Mucosa of gallbladder (tissue), 1 donor: ENCODE measurements around the gene CORO2B. TPM values are rescaled to one million over a fixed set of nuclear protein-coding genes. Genes with fewer than 3 reads are reported as not detected.

Experiments used
- DNase-seq: peaks from one replicate; pipeline ENCODE4 v3.0.0-alpha.2; 2020; ENCODE audit warnings: low spot score
- total RNA-seq: library from RNA; stranded (reverse); gene quantifications from one replicate; pipeline ENCODE4 v1.2.1, GENCODE V29; 2021
- donor health status: DM: no; HTN: no; CAD: no.

Gene CORO2B
- total RNA-seq, 1 donor from 2014 or later, result 2.9 TPM

DNA sequence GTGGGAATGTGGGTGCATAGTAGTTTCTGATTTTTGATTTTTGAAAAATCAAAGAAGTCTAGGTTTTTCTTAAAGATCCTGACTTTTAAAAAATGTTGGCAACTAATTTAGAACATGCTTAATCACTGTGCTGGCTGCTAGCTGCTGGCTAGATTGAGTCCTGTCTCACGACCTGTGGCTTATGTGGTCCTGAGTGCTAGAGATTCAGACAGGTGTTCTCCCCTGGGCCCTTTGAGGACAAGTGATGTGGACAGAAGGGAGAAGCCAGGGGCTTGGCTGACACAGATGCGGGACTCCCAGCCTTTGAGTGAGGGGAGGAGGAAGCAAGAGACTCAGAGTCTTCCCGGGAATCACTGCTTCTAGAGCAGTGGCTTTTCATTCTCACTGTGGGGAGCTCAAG, 47.5 kb downstream of the CORO2B start:
- no peak for DNase-seq

GRCh38 chr15:68626739-68627138, 47.9 kb downstream of the CORO2B start:
- DNase-seq, result no peak

- DNase-seq, result no peak
These were observed 48.7 kb downstream of the CORO2B start for GRCh38 chr15:68627476-68627875.

GRCh38 chr15:68627995-68628394, 49.2 kb downstream of the CORO2B start:
- no peak for DNase-seq

GRCh38 chr15:68629519-68630210, 50.9 kb downstream of the CORO2B start:
- no peak for DNase-seq

GRCh38 chr15:68630211-68630555, 51.4 kb downstream of the CORO2B start:
- no peak for DNase-seq

GRCh38 chr15:68630836-68631235, 52.0 kb downstream of the CORO2B start:
- DNase-seq, result no peak

DNA sequence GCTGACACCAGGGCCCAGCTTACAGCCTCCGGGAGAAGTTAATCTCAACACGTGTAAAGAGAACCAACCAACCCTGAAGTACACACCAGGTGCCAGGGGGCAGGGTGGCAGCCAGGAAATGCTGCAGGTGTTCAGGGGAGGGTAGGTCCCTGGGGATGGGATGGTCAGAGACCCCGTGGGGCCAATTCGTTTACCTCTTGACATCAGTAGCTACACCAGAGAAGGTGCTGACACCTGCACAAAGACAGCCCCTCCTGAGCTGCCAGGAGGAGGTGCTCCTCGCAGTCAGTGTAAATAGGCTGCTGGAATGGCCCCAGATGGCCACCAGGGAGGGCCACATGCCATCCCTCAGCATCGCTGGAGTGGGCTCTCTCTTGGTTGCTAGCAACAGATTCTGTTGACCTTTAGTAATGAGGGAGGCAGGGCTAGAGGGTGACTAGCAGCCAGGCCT, 52.8 kb downstream of the CORO2B start:
- no peak for DNase-seq

GRCh38 chr15:68632101-68632500, 53.3 kb downstream of the CORO2B start:
- no peak for DNase-seq

DNA sequence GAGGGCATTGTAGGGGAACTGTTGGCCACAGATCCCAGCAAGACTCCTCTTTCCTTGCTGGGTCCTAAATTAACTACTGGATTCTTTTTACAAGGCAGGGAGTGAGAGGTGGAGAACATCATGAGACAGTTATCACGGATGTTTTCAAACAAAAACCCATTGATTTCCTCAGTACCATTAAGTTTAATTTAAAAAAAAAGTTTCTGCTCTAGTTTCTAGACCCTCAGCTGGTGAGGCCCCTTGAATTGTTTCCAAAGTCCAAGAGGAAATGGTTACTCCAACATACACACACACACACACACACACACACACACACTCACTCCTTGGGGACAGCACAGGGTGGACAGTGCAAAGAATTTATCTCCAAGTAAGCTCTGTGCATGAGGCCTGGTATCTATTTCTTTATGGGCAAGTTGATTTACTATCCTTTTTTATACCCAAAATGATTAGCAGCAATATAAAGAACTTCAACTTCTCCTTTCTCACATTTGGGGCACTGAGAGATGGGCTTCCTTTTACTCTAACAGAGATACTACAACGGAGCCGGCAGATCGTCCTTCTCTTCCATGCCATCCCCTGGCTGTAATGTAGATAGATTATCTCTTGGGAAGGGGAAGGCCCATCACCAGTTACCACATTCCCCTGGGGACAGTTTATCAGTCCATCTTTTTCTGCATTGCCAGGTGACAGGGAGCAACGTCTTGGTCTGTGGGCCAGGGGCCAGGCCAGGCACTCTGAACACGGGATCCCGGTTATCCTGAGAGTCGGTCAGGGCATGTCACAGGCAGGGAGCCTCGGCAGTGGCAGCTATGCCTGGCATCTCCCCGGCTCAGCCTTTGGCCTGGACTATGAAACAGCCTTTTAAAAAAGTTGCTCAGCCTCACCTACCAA, 54.7 kb downstream of the CORO2B start:
- DNase-seq, result no peak

GRCh38 chr15:68634122-68634482, 55.3 kb downstream of the CORO2B start:
- no peak for DNase-seq

DNA sequence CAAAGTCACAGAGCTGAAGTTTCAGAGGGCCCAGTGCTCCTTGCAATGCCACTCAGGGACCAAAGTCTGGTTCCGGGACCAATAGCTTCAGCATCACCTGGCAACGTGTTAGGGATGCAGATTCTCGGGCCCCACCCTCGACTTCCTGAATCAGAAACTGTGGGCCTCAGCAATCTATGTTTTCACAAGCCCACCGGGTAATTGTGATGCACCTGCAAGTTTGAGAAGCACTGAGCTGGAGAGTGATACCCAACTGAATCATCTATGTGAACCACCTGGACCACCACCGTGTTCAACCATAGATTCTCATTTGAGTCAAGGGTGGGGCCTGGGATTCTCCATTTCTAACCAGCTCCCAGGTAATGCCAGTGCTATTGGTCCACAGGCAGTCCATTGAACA, 55.7 kb downstream of the CORO2B start:
- no peak for DNase-seq

DNA sequence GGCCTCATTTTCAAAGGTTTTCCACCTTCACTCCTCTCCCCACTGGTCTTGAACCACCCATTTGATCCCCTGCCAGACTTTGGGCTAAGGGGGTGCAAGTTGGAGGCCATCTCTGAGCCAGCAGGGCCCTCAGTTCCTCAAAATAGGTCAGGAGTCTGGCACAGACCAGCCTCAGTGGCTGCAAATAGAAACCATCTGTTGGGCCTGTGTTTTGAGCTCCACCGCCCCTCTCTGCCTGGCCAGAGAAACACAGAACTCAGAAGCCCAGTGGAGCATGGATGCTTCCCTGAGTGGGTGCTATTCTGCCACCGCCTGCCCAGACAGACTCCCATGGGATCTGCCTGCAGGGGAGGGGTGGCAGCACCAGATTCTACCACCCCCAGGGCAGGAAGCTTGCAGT, 56.3 kb downstream of the CORO2B start:
- no peak for DNase-seq

DNA sequence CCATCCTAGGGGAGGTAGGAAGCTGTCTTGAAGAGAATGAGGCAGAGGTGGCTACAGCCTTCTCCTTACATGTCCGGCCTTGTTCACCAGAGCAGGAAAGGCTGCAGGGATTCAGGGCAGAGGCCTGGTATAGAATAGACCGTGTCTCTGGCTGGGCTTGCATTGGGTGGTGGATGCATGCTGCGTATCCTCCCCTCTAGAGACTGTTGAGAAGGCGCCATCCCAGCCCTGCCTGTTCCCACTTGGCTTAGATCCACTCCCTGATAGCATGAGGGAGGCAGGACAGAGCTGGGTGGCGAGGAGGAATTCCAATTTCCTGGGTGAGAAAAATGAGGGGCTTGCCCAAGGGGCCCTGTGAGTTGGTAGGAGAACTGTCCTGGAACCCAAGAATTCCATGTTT, 57.5 kb downstream of the CORO2B start:
- DNase-seq, result no peak

DNA sequence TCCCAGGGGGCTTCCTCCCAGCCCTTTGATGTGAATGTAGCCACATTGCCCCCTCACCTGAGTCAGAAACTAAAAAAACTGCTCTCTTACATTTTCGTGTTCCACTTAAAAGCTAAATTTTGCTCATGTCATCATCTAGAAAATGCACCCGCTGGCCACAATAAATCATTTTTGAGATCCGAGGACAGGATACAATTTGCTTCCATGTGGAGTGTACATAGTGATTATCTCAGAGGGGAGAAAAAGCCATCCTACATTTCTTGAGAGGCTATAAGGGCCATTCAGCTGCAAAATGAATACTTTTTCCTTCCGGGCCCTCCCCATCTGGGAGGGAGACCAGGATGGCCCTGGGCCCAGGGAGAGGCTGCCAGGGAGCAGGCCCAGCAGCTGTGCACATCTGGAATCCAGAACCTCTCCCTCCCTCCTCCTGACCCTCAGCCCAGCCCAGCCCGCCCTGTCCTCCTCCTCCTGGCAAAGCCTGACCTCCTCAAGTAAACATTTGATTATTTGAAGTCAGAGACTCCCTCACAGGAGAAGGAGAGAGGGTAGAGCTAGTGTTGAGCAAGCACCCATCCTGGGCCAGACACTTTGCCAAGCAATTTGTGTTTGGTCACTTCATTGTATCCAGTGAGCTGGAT, 59.1 kb downstream of the CORO2B start:
- DNase-seq, result peak; percentile 49

GRCh38 chr15:68638953-68639515, 60.2 kb downstream of the CORO2B start:
- no peak for DNase-seq

DNA sequence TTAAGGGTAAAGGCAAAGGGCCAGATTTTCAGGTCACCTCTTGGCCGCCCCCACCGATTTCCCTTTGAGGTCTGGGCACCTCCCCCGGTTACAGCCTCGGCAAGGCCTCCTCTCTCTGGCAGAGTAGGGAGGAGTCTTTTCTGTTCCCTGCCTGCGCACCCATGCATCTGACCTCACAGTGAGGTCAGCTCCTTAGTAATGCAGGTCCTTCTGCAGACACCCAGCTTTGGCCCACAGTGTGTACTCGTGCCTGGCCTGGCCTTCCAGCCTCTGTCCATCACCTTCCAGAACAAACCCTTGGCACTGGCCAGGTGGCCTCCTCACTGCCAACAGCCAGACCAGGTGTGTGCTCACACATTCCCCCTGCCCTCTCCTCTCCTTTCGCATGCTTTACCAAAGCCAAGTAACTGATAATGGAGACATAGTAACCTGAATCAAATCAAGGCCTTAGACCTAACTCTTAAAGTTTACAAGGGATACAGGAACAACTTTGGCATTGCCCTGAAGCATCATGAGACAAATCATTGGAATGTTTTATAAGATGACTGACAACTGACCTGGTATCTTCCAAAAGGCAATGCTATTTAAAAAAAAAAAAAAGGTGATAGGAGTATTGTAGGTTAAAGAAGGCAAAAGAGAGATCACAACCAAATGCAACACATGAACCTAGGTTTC, 61.3 kb downstream of the CORO2B start:
- no peak for DNase-seq

GRCh38 chr15:68640791-68641331, 62.1 kb downstream of the CORO2B start:
- DNase-seq, result no peak

DNA sequence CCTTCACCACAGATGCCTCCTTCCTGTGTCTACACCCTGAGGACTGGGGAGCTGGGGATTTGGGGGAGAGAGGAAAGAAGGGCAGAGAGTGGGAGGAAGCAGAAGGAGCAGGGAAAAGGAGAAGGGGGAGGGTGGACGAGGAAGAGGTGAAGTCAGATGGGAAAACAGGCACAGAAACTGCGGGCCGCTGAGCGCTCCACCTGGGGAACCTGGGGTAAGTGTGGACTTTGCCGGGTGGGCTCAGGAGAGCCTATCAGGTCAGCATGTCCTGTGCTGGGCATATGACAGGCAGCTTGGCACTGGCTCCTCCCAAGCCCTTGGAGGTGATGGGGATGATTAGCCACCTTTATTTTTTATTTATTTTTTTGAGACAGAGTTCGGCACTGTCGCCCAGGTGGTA, 62.6 kb downstream of the CORO2B start:
- DNase-seq, result no peak

DNA sequence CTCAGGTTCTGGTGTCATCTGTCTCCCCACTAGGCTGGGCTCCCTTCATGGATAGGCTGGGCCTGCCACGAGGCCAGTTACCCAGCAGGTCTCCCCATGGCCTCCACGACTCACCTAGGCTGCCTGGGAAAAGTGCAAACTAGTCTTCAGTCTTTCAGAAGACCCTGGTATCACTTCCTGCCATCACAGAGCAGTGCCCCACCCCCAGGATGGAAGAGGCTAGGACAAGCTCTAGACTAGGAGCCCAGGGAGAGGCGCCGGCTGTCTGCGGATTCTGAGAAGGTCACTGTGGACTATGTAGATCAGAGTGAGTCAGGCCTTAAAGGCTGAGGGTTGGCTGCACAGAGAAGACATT, 63.7 kb downstream of the CORO2B start:
- no peak for DNase-seq

GRCh38 chr15:68643216-68643830, 64.5 kb downstream of the CORO2B start:
- DNase-seq, result no peak
